Endothelial cell of umbilical vein (primary cell): ENCODE results near the gene PLAGL2. TPM values are rescaled to one million over a fixed set of nuclear protein-coding genes. Genes with fewer than 3 reads are reported as not detected.

Source experiments
- BruUV-seq: library from RNA; stranded (reverse); fragments of 400-500 nt; replicated peaks from 2 replicates; lab custom pipeline; 2021; lab: Mats Ljungman, UMichigan
- CTCF ChIA-PET: fragments of 300-600, 350-600 bp; sonication (Branson Sonifier 250); formaldehyde crosslinking; loops from one replicate; lab custom pipeline; 2021; ENCODE audit warnings: antibody characterized with exemption, inconsistent platforms; lab: Charles Lee
- POLR2A ChIA-PET: fragments of 300-600, 350-600 bp; sonication (Branson Sonifier 250); formaldehyde crosslinking; loops from one replicate; lab custom pipeline; 2021; ENCODE audit warnings: antibody characterized with exemption, inconsistent platforms; lab: Charles Lee
- DNase-seq: peaks from one replicate; pipeline ENCODE4 v3.0.0-alpha.2; 2011; ENCODE audit warnings: low read depth, low spot score
- FAIRE-seq: peaks from 2 replicates; lab custom pipeline; 2011; peaks lifted over from hg19 to GRCh38; lab: Jason Lieb, UNC
- H2AFZ ChIP-seq: 2 replicates; pipeline ENCODE4 v1.6.0; 2012; ENCODE audit warnings: low read depth, low read length, control low read depth, inconsistent platforms
- H3K27ac ChIP-seq: 2 replicates; pipeline ENCODE4 v1.5.1; 2011; ENCODE audit warnings: low read depth, mild to moderate bottlenecking, control low read depth, low read length, moderate library complexity; ENCODE audit not compliant: insufficient read depth
- H3K27me3 ChIP-seq, 2 experiments: 2 replicates each; pipeline versions ENCODE4 v1.6.0 to v1.6.1; 2011; ENCODE audit warnings: low read length in 2 of 2, mixed read lengths in 1 of 2; ENCODE audit not compliant: control insufficient read depth in 2 of 2, insufficient read depth in 2 of 2
- H3K36me3 ChIP-seq, 2 experiments: 2 replicates in 1 of 2; 3 replicates in 1 of 2; pipeline ENCODE4 v1.5.1; 2011; ENCODE audit warnings: low read length in 2 of 2, mild to moderate bottlenecking in 1 of 2, moderate library complexity in 1 of 2; ENCODE audit not compliant: control insufficient read depth in 2 of 2, insufficient read depth in 2 of 2; ENCODE audit errors: extremely low read depth in 1 of 2
- H3K4me1 ChIP-seq: 3 replicates; pipeline ENCODE4 v1.5.1; 2011; ENCODE audit warnings: mild to moderate bottlenecking, low read length; ENCODE audit not compliant: control insufficient read depth, insufficient read depth; ENCODE audit errors: extremely low read depth
- H3K4me2 ChIP-seq: 2 replicates; pipeline ENCODE4 v1.6.1; 2011; ENCODE audit warnings: low read length, control low read depth, mixed read lengths; ENCODE audit not compliant: insufficient read depth
- H3K4me3 ChIP-seq, 3 experiments: fragments of 200-600 bp in 1 of 3; sonication (generic), shearing (Covaris generic) in 1 of 3; replicated peaks in 1 of 3; 2 replicates each; pipeline ENCODE4 v1.5.1; 2011 to 2016; ENCODE audit warnings: control low read depth in 3 of 3, low read length in 3 of 3, mild to moderate bottlenecking in 2 of 3, inconsistent platforms in 1 of 3, low read depth in 1 of 3, moderate library complexity in 1 of 3; ENCODE audit not compliant: insufficient read depth in 1 of 3
- H3K79me2 ChIP-seq: 2 replicates; pipeline ENCODE4 v1.6.0; 2012; ENCODE audit warnings: low read length, inconsistent platforms; ENCODE audit not compliant: control insufficient read depth, insufficient read depth
- H3K9ac ChIP-seq: replicated peaks from 2 replicates; pipeline ENCODE3; 2011; ENCODE audit warnings: low read length, control low read depth; ENCODE audit not compliant: insufficient read depth; ENCODE audit errors: extremely low read depth
- H3K9me1 ChIP-seq: replicated peaks from 3 replicates; pipeline ENCODE4 v1.6.0; 2011; ENCODE audit warnings: mild to moderate bottlenecking, low read length; ENCODE audit not compliant: control insufficient read depth, insufficient read depth; ENCODE audit errors: extremely low read depth
- H3K9me3 ChIP-seq: replicated peaks from 2 replicates; pipeline ENCODE4 v1.5.1; 2012; ENCODE audit warnings: low read length, inconsistent platforms; ENCODE audit not compliant: control insufficient read depth, insufficient read depth
- H4K20me1 ChIP-seq: replicated peaks from 2 replicates; pipeline ENCODE3; 2011; ENCODE audit warnings: mild to moderate bottlenecking, low read length; ENCODE audit not compliant: control insufficient read depth, insufficient read depth; ENCODE audit errors: extremely low read depth
- EZH2 ChIP-seq: IDR thresholded peaks from 2 replicates; pipeline ENCODE4 v1.6.1; 2012; ENCODE audit warnings: borderline replicate concordance, low read depth, mild to moderate bottlenecking, moderate library complexity, low read length, inconsistent platforms; ENCODE audit not compliant: severe bottlenecking
- FOS ChIP-seq: IDR thresholded peaks from 2 replicates; pipeline ENCODE4 v1.6.1; 2011; ENCODE audit warnings: mild to moderate bottlenecking, low read length, moderate library complexity, borderline replicate concordance; ENCODE audit not compliant: insufficient read depth
- GATA2 ChIP-seq: IDR thresholded peaks from 2 replicates; pipeline ENCODE4 v1.7.0; 2011; ENCODE audit warnings: low read depth, mild to moderate bottlenecking, moderate library complexity, mixed read lengths, low read length; ENCODE audit not compliant: insufficient read length, insufficient read depth
- JUN ChIP-seq: IDR thresholded peaks from 2 replicates; pipeline ENCODE4 v1.6.1; 2011; ENCODE audit warnings: borderline replicate concordance, low read depth; ENCODE audit not compliant: insufficient read length, insufficient read depth
- MAX ChIP-seq: IDR thresholded peaks from 2 replicates; pipeline ENCODE4 v1.6.1; 2011; ENCODE audit not compliant: insufficient read depth, insufficient read length
- MYC ChIP-seq: IDR thresholded peaks from one replicate; pipeline ENCODE4 v1.6.1; 2011; ENCODE audit warnings: mild to moderate bottlenecking, low read depth, low read length
- POLR2A ChIP-seq: IDR thresholded peaks from 2 replicates; pipeline ENCODE4 v1.6.1; 2012; ENCODE audit warnings: low read depth, mild to moderate bottlenecking, control low read depth, low read length
- POLR2AphosphoS5 ChIP-seq: IDR thresholded peaks from 2 replicates; pipeline ENCODE4 v1.6.1; 2012; ENCODE audit warnings: low read depth, mild to moderate bottlenecking, control low read depth, low read length, moderate library complexity; ENCODE audit not compliant: insufficient read depth
- dilution Hi-C: fragments of 300-500 bp; cut with MboI; formaldehyde crosslinking; loops from one replicate; pipeline ENCODE4 v1.15.0; 2019; ENCODE audit warnings: low sequenced_read_pairs; ENCODE audit not compliant: extremely low pct_ligation_motif_present
- intact Hi-C: fragments of 100-400 bp; cut with micrococcal nuclease; formaldehyde crosslinking; loops from one replicate; pipeline ENCODE4 v1.10.0; 2022
- polyA plus RNA-seq, 4 experiments: library from polyadenylated mRNA; depleted of rRNA in 3 of 4; stranded (reverse) in 3 of 4; unstranded in 1 of 4; fragments of >200 nt; gene quantifications; 2 replicates each; pipeline versions ENCODE4 v1.2.1 to v1.2.3, GENCODE V29; 2011 to 2012; ENCODE audit warnings: missing spikeins in 1 of 4
- total RNA-seq: library from RNA; stranded (reverse); gene quantifications from 2 replicates; pipeline ENCODE4 v1.2.3, GENCODE V29; 2021
- TF ChIP-seq, protein P1 (sequence below), 2 donors: IDR thresholded peaks; 1 replicate in 1 of 2; 2 replicates in 1 of 2; pipeline ENCODE4 v1.5.1; 2011; ENCODE audit warnings: low read length in 2 of 2, mild to moderate bottlenecking in 2 of 2, moderate library complexity in 2 of 2, control low read depth in 1 of 2, inconsistent platforms in 1 of 2, low read depth in 1 of 2; ENCODE audit not compliant: insufficient read depth in 1 of 2; ENCODE audit errors: extremely low read depth in 1 of 2

The PLAGL2 gene
- total and polyA plus RNA-seq, 2 donors (not counting 3 experiments of a cell fraction or from before 2014, with no cell fraction given): 8.2 to 15.2 TPM

DNA sequence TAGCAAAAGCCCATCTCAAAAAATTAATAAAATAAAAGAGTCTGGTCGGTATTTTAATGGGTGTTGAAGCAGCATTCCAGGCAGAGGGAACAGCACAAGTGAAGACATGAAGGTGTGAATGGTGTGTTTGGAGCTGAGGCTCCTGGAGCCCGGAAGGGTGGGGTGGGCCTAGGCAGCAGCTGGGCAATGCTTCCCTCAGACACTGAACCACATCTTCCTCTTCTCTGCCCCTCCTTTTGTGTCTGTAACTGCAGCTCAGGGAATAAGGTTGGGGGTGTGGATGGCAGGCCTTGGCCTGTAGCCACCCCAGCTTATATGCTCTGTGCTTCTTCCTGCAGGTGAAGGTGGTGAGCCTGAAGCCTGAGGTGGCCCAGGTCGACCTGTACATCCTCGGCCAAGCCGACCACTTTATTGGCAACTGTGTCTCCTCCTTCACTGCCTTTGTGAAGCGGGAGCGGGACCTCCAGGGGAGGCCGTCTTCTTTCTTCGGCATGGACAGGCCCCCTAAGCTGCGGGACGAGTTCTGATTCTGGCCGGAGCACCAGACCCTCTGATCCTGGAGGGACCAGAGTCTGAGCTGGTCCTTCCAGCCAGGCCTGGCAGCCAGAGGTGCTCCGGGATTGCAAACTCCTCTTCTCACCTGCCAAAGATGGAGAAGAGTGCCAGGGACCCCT is 26.7 kb upstream of the PLAGL2 start:
- dilution Hi-C loops (no loop called here), intact Hi-C loops (no loop called here)
- Histone ChIP-seq H3K9me1 (no peaks in the 10 kb centered on the region), H3K9ac (no peak overlapping the region), H3K27ac (no peak overlapping the region), H3K36me3 (peaks cover 9 to 40% of the 10 kb centered on the region in 2 experiments), H2AFZ (no peak overlapping the region), H4K20me1 (no peaks in the 10 kb centered on the region), H3K4me1 (no peaks in the 10 kb centered on the region), H3K4me3 (no peak overlapping the region), H3K9me3 (no peaks in the 10 kb centered on the region), H3K79me2 (no peaks in the 10 kb centered on the region), H3K27me3 (no peaks in the 10 kb centered on the region), H3K4me2 (no peak overlapping the region)
- FAIRE-seq (no peak), DNase-seq (no peak)
- CTCF ChIA-PET: interaction anchor here (1.5 kb wide), 1 partner anchor 11 kb away, joined by 3 read pairs; no protein-coding TSS in a partner anchor
- POLR2A ChIA-PET: no interaction called here
- no TSS peak for BruUV-seq
- no peak for TF ChIP-seq GATA2
- TF ChIP-seq JUN: no peak
- no peak for TF ChIP-seq EZH2
- TF ChIP-seq, protein P1, sequence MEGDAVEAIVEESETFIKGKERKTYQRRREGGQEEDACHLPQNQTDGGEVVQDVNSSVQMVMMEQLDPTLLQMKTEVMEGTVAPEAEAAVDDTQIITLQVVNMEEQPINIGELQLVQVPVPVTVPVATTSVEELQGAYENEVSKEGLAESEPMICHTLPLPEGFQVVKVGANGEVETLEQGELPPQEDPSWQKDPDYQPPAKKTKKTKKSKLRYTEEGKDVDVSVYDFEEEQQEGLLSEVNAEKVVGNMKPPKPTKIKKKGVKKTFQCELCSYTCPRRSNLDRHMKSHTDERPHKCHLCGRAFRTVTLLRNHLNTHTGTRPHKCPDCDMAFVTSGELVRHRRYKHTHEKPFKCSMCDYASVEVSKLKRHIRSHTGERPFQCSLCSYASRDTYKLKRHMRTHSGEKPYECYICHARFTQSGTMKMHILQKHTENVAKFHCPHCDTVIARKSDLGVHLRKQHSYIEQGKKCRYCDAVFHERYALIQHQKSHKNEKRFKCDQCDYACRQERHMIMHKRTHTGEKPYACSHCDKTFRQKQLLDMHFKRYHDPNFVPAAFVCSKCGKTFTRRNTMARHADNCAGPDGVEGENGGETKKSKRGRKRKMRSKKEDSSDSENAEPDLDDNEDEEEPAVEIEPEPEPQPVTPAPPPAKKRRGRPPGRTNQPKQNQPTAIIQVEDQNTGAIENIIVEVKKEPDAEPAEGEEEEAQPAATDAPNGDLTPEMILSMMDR (IDR thresholded peaks at IDR 0.05; ENCODE audit: extremely low read depth in 1 of 2, insufficient read depth in 1 of 2, low read depth in 1 of 2, low read length in 2 of 2): no peak
- TF ChIP-seq FOS: no peak
- no peak for TF ChIP-seq POLR2AphosphoS5
- TF ChIP-seq MYC: no peak
- no peak for TF ChIP-seq MAX
- TF ChIP-seq POLR2A: no peak
